ENCODE results near the gene URAD. TPM values are rescaled to one million over a fixed set of nuclear protein-coding genes. Genes with fewer than 3 reads are reported as not detected.

Gene URAD
- total and polyA plus RNA-seq, 8 donors = not detected

- no peaks in the 10 kb centered on the region for H3K36me3 ChIP-seq
These were observed 34.5 kb upstream of the URAD start for GRCh38 chr13:28022848-28023518.

GRCh38 chr13:28014301-28014700, 25.8 kb upstream of the URAD start:
- intact Hi-C loops (cut with DNase I) = no loop called here
- DNase-seq (no peak), ATAC-seq (no peak)
- TF ChIP-seq CTCF (IDR thresholded peaks at IDR 0.05) = no peak
- Histone ChIP-seq H3K4me1 (no peaks in the 10 kb centered on the region), H3K36me3 (no peaks in the 10 kb centered on the region), H3K4me3 (no peak overlapping the region), H3K9me3 (no peaks in the 10 kb centered on the region), H3K27ac (no peak overlapping the region), H3K27me3 (peaks cover 0 to 41% of the 10 kb centered on the region in 2 donors)

More at GRCh38 chr13:28022848-28023518, 34.5 kb upstream of the URAD start:
- ATAC-seq (no peak), DNase-seq (no peak)
- H3K27ac ChIP-seq = no peak overlapping the region
- peaks cover 0 to 12% of the 10 kb centered on the region in 2 donors for H3K27me3 ChIP-seq
- no peaks in the 10 kb centered on the region for H3K9me3 ChIP-seq
- no peaks in the 10 kb centered on the region for H3K4me1 ChIP-seq
- intact Hi-C loops (cut with DNase I) = no loop called here
- H3K4me3 ChIP-seq = no peak overlapping the region
- no peak for TF ChIP-seq CTCF (IDR thresholded peaks at IDR 0.05)

GRCh38 chr13:28013482-28013881, 25.0 kb upstream of the URAD start:
- no peak for TF ChIP-seq CTCF (IDR thresholded peaks at IDR 0.05)
- Histone ChIP-seq H3K4me3 (no peak overlapping the region), H3K27ac (no peak overlapping the region), H3K9me3 (no peaks in the 10 kb centered on the region), H3K4me1 (no peaks in the 10 kb centered on the region), H3K36me3 (no peaks in the 10 kb centered on the region), H3K27me3 (peaks cover 0 to 41% of the 10 kb centered on the region in 2 donors)
- intact Hi-C loops (cut with DNase I) = no loop called here
- no peak for DNase-seq
- ATAC-seq = no peak

GRCh38 chr13:28012896-28013295, 24.4 kb upstream of the URAD start:
- no peak for ATAC-seq
- H3K9me3 ChIP-seq = no peaks in the 10 kb centered on the region
- H3K27me3 ChIP-seq = peaks cover 0 to 39% of the 10 kb centered on the region in 2 donors
- H3K4me1 ChIP-seq = no peaks in the 10 kb centered on the region
- DNase-seq = no peak
- intact Hi-C loops (cut with DNase I) = no loop called here
- no peak overlapping the region for H3K27ac ChIP-seq
- TF ChIP-seq CTCF (IDR thresholded peaks at IDR 0.05) = no peak
- H3K4me3 ChIP-seq = no peak overlapping the region
- no peaks in the 10 kb centered on the region for H3K36me3 ChIP-seq

GRCh38 chr13:28012383-28012782, 23.9 kb upstream of the URAD start:
- TF ChIP-seq CTCF (IDR thresholded peaks at IDR 0.05) = no peak
- no peaks in the 10 kb centered on the region for H3K4me1 ChIP-seq
- H3K36me3 ChIP-seq = no peaks in the 10 kb centered on the region
- no peak overlapping the region for H3K4me3 ChIP-seq
- no peak for DNase-seq
- no peak overlapping the region for H3K27ac ChIP-seq
- intact Hi-C loops (cut with DNase I) = no loop called here
- peaks cover 0 to 34% of the 10 kb centered on the region in 2 donors for H3K27me3 ChIP-seq
- no peaks in the 10 kb centered on the region for H3K9me3 ChIP-seq
- ATAC-seq = no peak

All from left lung (tissue), 10 donors.